GM19238 (cell line): ENCODE results near the gene MLLT10.
A peak's percentile ranks its signal among the peaks of the same experiment; 100 is the strongest.

Experiments
- DNase-seq: peaks from one replicate; pipeline ENCODE4 v3.0.0; 2011; ENCODE audit warnings: low spot score; ENCODE audit not compliant: insufficient read length

Gene MLLT10

GRCh38 chr10:21728618-21729017, 194.6 kb downstream of the MLLT10 start:
- no peak for DNase-seq

GRCh38 chr10:21732067-21732772, 198.2 kb downstream of the MLLT10 start:
- peak; percentile 46 for DNase-seq

- DNase-seq, result no peak
These were observed 199.7 kb downstream of the MLLT10 start for GRCh38 chr10:21733710-21734109.

GRCh38 chr10:21737106-21737505, 203.1 kb downstream of the MLLT10 start:
- no peak for DNase-seq

GRCh38 chr10:21740989-21741388, 207.0 kb downstream of the MLLT10 start:
- no peak for DNase-seq

GRCh38 chr10:21742740-21743412, 208.8 kb downstream of the MLLT10 start:
- DNase-seq, result no peak

- DNase-seq, result no peak
These were observed 210.2 kb downstream of the MLLT10 start for GRCh38 chr10:21744223-21744622.

GRCh38 chr10:21746118-21746517, 212.1 kb downstream of the MLLT10 start:
- DNase-seq, result no peak

GRCh38 chr10:21747809-21748208, 213.8 kb downstream of the MLLT10 start:
- DNase-seq, result no peak

- no peak for DNase-seq
These were observed 215.8 kb downstream of the MLLT10 start for GRCh38 chr10:21749788-21750187.

- no peak for DNase-seq
These were observed 216.4 kb downstream of the MLLT10 start for GRCh38 chr10:21750424-21750823.

GRCh38 chr10:21751341-21752310, 217.6 kb downstream of the MLLT10 start:
- DNase-seq, result no peak

- no peak for DNase-seq
These were observed 219.7 kb downstream of the MLLT10 start for GRCh38 chr10:21753497-21754270.

GRCh38 chr10:21754410-21755011, 220.5 kb downstream of the MLLT10 start:
- DNase-seq, result no peak

GRCh38 chr10:21756707-21757106, 222.7 kb downstream of the MLLT10 start:
- no peak for DNase-seq

- DNase-seq, result no peak
These were observed 223.3 kb downstream of the MLLT10 start for GRCh38 chr10:21757185-21757901.

- DNase-seq, result no peak
These were observed 224.2 kb downstream of the MLLT10 start for GRCh38 chr10:21758239-21758638.

GRCh38 chr10:21758696-21759095, 224.7 kb downstream of the MLLT10 start:
- no peak for DNase-seq

- no peak for DNase-seq
These were observed 225.2 kb downstream of the MLLT10 start for GRCh38 chr10:21759232-21759631.

GRCh38 chr10:21760332-21760731, 226.3 kb downstream of the MLLT10 start:
- no peak for DNase-seq
